ENCODE results near the gene TEKT3. TPM values are rescaled to one million over a fixed set of nuclear protein-coding genes. Genes with fewer than 3 reads are reported as not detected.

TEKT3 gene
- total RNA-seq, 2 donors from 2014 or later, result not detected

DNA sequence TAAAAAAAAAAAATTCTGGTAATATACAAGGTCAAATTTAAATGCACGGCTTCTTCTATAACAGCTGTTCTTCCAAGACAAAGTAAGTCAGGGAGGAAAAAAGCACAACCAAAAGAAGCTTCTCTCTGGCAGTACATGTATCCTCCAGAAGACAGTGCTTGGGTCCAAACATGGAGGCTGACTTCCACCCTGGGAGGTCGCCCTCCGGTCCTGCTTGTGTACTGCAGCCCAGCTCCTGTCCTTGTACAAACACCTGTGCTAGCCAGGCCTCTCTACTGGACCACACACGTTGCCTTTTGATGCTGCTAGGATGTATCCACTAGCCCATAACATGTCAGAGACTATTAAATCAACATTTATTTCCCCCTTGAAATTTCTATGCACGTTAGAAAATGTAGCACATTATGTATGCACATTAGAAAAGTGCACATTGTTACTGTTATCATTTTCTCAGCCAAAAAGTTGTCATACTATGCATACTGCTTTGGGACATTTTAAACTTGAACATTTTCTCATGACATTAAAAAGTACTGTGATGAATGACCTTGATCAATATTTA, 21.9 kb downstream of the TEKT3 start:
- Histone ChIP-seq H3K27ac (no peak overlapping the region), H3K4me3 (no peak overlapping the region), H3K9me3 (no peaks in the 10 kb centered on the region), H3K4me1 (no peaks in the 10 kb centered on the region), H3K36me3 (no peaks in the 10 kb centered on the region), H3K27me3 (no peaks in the 10 kb centered on the region)
- no peak for DNase-seq (ENCODE audit: low spot score)
- TF ChIP-seq, protein P1, sequence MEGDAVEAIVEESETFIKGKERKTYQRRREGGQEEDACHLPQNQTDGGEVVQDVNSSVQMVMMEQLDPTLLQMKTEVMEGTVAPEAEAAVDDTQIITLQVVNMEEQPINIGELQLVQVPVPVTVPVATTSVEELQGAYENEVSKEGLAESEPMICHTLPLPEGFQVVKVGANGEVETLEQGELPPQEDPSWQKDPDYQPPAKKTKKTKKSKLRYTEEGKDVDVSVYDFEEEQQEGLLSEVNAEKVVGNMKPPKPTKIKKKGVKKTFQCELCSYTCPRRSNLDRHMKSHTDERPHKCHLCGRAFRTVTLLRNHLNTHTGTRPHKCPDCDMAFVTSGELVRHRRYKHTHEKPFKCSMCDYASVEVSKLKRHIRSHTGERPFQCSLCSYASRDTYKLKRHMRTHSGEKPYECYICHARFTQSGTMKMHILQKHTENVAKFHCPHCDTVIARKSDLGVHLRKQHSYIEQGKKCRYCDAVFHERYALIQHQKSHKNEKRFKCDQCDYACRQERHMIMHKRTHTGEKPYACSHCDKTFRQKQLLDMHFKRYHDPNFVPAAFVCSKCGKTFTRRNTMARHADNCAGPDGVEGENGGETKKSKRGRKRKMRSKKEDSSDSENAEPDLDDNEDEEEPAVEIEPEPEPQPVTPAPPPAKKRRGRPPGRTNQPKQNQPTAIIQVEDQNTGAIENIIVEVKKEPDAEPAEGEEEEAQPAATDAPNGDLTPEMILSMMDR (IDR thresholded peaks at IDR 0.05), result no peak

DNA sequence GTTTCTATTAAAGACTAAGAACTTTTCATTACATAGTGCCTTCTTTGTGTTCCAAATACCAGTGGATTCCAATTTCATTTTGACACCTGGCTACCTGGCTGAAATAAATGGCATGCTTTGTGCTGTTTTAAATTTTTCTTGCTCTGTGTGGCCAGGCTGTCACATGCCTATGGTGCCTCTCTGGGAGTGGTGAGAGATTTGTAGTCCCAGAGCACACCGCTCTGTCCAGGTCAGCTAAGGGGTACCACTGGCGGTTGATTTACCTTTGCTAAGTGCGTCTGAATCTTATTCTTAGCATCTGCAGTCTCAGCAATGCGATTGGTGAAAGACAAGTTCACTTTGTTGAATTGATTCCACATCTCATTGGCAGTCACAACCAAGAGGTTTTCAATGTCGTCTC, 29.4 kb downstream of the TEKT3 start:
- Histone ChIP-seq H3K9me3 (no peaks in the 10 kb centered on the region), H3K4me3 (no peak overlapping the region), H3K4me1 (peaks cover 0 to 4% of the 10 kb centered on the region in 2 donors), H3K27me3 (no peaks in the 10 kb centered on the region), H3K27ac (no peak overlapping the region), H3K36me3 (no peaks in the 10 kb centered on the region)
- no peak for DNase-seq (ENCODE audit: low spot score)
- TF ChIP-seq, protein P1 (IDR thresholded peaks at IDR 0.05), result no peak

GRCh38 chr17:15309793-15310192, 31.6 kb downstream of the TEKT3 start:
- TF ChIP-seq, protein P1 (IDR thresholded peaks at IDR 0.05), result no peak
- no peak overlapping the region for H3K27ac ChIP-seq

DNA sequence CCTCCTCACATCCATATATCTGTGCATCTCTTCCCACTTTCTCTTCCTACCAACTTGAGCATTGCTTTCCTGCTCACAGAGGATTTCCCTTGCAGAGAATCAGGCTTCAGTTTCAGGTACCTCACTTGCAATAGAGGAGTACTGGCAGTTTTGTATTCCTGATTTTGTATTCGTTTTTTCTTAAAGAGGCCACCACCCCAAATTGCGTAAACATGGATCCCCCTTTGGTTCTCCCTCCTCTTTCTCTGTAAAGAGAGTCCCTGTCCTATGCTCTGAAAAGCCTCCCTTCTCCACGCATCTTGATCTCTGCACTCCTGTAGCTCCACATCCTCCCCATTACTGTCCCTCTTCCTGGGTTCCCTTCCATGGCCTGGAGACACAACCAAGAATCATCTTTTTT, 32.2 kb downstream of the TEKT3 start:
- H3K4me1 ChIP-seq, result peaks cover 0 to 4% of the 10 kb centered on the region in 2 donors
- no peak overlapping the region for H3K27ac ChIP-seq
- TF ChIP-seq, protein P1 (IDR thresholded peaks at IDR 0.05), result no peak
- no peaks in the 10 kb centered on the region for H3K9me3 ChIP-seq
- no peaks in the 10 kb centered on the region for H3K27me3 ChIP-seq
- no peaks in the 10 kb centered on the region for H3K36me3 ChIP-seq
- DNase-seq (ENCODE audit: low spot score), result no peak
- no peak overlapping the region for H3K4me3 ChIP-seq

More at GRCh38 chr17:15309793-15310192, 31.6 kb downstream of the TEKT3 start:
- DNase-seq (ENCODE audit: low spot score), result no peak
- Histone ChIP-seq H3K4me3 (no peak overlapping the region), H3K4me1 (peaks cover 0 to 4% of the 10 kb centered on the region in 2 donors), H3K36me3 (no peaks in the 10 kb centered on the region), H3K9me3 (no peaks in the 10 kb centered on the region), H3K27me3 (no peaks in the 10 kb centered on the region)

DNA sequence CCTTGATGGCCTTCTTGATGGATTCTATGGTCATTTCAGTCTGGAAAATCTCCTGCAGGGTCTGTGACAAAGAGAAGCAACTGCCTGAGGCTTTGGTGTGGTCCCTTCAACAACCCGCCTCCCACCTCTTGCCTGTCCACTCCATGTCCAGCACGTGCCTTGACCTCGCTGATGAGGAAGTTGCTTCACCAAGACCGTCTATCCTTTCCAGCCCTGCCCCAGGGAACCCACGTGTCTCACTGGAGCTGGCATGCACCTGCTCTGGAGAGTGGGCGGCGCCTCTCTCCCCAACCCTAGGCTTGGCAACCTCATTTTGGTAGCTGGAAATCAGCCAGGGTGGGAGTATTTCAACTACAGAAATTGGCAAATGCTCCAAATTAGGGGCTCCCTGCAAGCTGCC, 32.6 kb downstream of the TEKT3 start:
- DNase-seq (ENCODE audit: low spot score), result no peak
- peaks cover 0 to 4% of the 10 kb centered on the region in 2 donors for H3K4me1 ChIP-seq
- H3K36me3 ChIP-seq, result no peaks in the 10 kb centered on the region
- TF ChIP-seq, protein P1 (IDR thresholded peaks at IDR 0.05), result no peak
- no peaks in the 10 kb centered on the region for H3K27me3 ChIP-seq
- no peaks in the 10 kb centered on the region for H3K9me3 ChIP-seq
- H3K4me3 ChIP-seq, result no peak overlapping the region
- H3K27ac ChIP-seq, result no peak overlapping the region

DNA sequence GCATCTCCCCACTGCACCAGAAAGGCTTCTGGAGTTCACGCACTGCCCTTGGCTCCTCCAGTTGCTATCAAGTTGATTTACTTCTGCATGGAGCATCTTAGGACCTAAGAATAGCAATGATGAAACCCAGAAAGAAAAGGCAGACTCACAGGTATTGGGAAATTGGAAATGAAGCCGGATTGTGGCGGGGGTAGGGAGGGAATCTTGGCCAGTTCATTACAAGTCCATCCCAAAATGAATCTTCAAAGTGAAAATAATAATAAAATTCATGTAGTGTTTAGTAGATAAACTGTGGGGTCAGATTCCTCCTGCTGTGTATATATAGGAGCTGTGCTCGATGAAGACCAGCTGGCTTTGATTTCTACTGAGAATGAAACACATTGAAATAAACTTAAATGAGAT, 33.7 kb downstream of the TEKT3 start:
- Histone ChIP-seq H3K9me3 (no peaks in the 10 kb centered on the region), H3K27ac (no peak overlapping the region), H3K4me3 (no peak overlapping the region), H3K36me3 (no peaks in the 10 kb centered on the region), H3K4me1 (peaks cover 0 to 4% of the 10 kb centered on the region in 2 donors), H3K27me3 (no peaks in the 10 kb centered on the region)
- TF ChIP-seq, protein P1 (IDR thresholded peaks at IDR 0.05), result no peak
- no peak for DNase-seq (ENCODE audit: low spot score)
